GM21619 (cell line): ENCODE data around the gene DCUN1D3.
"Not testable (repeated sequence)": the region's sequence is repeated elsewhere in the genome, so short reads cannot be mapped to it uniquely, and the experiment has no call there.

Experiments
- ATAC-seq: cut with Tn5 transposase; IDR thresholded peaks from one replicate; pipeline ENCODE4 v1.9.1; 2021; ENCODE audit not compliant: unreplicated experiment

DCUN1D3 gene, protein sequence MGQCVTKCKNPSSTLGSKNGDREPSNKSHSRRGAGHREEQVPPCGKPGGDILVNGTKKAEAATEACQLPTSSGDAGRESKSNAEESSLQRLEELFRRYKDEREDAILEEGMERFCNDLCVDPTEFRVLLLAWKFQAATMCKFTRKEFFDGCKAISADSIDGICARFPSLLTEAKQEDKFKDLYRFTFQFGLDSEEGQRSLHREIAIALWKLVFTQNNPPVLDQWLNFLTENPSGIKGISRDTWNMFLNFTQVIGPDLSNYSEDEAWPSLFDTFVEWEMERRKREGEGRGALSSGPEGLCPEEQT

DNA sequence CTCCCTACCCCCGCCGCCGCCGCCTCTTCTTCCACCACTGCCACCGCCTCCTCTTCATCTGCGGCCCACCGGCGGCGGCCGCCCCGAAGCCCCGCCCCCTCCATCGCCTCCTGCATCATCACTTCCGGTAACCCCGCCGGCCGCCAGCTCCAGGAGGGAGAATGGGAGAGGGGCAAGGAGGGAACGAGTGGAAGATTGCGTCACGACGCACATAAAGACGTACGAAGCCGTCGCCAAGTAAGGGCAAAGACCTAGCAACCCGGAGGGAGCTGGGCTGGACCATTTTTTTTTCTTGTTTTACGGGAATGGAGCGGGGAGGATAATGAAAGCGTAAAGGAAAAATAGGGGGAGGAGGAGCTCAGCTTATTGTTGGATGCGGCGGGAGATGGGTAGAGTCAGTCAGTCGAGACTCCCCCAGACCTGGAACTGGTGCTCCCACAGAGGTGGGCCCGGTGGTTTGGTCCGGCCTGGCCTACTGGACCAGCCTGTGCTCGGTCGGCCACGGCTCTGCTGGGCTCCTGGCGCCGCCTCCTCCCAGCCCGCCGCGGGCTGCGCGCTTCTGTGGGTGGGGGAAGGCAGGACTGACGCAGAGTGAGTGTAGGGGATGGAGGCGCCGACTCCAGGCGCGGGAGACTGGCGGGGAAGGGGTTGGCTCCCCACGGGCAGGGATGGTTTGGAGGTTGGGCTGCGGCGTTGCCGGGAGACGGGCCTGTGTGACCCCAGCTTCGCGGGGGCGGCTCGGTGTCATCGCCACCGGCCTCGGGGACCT is at the start of gene DCUN1D3, which contains the start of gene LYRM1:
Gene DCUN1D3, minus strand, starts transcription at position 60 of the 769 bp plus-strand sequence. CDS start 37,820 bp downstream, outside the sequence.
Gene LYRM1, plus strand, starts transcription at position 473 of the 769 bp plus-strand sequence. CDS start 14,785 bp downstream, outside the sequence.
- ATAC-seq: peak; percentile 64

DNA sequence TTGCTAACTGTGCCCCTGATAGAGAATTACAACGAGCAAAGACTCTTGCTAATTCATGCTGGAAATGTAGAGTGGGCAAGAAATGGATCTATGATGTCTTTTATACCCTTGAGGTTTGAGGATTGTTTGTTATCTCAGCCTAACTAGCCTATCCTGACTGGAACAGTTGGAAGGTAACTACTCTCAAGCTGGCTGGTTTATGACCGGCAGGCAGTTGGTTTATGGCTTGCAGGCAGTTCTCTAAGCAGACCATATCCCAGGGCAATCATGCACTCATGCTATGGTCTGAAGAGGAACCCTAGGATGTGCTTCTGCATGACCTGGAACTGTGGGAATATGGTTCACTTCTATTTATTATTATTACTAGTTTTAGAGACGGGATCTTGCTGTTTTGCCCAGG is 49.5 kb upstream of the DCUN1D3 start:
- no peak for ATAC-seq

DNA sequence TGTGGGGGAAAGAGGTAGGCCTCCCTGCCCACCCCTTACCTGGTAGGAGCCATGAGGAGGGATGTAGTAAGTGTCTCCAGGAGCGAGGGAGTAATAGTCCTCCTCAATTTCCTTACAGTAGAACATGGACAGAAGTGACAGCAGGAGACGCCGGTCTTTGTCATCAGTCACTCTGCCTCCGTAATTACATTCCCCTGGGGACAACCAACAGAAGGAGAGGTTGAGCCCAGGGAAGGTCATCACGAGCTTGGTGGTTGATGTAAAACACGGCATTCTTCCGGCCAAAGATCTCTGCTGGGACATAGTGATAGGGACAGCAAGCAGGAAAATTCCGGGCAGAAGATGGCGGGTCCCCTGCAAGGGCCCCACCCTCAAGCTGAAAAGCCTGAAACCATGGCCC is 48.3 kb upstream of the DCUN1D3 start:
- no peak for ATAC-seq

DNA sequence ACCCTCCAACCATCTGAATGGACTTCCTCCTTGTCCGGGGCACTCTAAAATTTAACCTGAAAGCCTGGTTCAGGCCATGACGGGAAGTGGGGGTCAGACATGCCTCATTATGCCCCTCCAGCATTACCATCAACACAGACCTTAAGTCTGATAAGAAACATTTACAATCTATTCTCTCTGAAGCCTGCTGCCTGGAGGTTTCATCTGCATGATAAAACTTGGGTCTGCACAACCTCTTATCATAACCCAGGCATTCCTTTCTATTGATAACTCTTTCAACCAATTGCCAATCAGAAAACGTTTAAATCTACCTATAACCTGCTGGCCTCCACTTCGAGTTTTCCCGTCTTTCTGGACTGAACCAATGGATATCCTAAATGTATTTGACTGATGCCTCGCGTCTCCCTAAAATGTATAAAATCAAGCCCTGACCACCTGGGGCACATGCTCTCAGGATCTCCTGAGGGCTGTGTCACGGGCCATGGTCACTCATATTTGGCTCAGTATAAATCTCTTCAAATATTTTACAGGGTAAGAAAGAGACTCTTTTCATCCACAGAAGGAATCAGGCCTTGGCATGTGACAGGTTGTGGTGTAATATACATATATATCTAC is 46.0 kb upstream of the DCUN1D3 start:
- ATAC-seq: no peak

DNA sequence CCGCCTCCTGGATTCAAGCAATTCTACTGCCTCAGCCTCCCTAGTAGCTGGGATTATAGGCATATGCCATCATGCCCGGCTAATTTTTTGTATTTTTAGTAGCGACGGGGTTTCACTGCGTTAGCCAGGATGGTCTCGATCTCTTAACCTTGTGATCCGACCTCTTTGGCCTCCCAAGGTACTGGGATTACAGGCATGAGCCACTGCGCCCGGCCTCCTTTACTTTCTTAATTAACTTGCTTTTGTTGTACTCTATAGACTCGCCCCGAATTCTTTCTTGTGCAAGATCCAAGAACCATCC is 45.4 kb upstream of the DCUN1D3 start:
- ATAC-seq: not testable (repeated sequence)

DNA sequence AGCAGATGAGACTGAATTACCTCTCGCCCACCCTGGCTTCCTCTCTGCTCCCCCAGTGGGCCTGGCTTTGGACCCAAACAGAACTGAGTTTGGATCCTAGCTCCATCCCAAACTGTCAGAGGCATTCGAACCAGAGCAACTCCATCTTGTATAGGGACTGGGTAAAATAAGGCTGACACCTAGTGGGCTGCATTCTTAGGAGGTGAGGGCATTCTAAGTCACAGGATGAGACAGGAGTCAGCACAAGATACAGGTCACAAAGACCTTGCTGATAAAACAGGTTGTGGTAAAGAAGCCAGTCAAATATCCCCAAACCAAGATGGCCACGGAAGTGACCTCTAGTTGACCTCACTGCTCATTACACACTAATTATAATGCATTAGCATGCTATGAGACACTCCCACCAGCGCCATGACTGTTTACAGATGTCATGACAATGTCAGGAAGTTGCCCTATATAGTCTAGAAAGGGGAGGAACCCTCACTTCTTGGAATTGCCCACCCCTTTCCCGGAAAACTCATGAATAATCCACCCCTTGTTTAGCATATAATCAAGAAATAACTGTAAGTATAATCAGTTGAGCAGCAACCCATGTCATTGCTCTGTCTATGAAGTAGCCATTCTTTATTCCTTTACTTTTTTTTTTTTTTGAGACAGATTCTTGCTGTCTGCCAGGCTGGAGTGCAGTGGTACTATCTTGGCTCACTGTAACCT is 44.9 kb upstream of the DCUN1D3 start:
- ATAC-seq: no peak

DNA sequence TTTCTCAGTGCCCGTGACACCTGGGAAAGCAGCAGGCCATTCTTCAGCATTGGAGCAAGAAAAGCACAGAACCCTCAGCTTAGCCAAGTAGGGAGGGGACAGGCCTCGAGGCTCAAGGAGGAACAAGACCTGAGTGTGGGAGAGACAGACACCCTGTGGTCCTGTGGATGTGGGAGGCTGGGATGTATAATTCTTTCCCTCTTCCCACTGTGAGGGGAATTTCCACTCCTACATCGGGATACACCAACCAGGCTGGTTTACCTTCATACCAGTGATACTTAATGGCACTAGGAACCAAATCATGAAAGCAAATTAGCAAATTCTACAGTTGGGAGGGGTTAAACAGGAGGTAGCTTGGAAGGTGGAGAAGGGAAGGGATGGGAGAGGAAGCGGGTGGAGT is 42.1 kb upstream of the DCUN1D3 start:
- ATAC-seq: no peak

DNA sequence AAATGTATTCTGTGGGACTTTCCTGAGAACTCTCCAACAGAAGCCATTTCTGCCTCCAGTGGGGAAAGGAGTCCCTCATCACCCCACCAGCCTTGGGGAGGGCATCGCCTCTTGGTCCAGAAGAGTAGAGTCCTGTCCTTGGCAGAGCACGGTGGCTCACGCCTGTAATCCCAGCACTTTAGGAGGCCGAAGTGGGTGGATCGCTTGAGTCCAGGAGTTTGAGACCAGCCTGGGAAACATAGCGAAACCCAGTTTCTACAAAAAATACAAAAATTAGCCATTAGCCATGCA is 41.4 kb upstream of the DCUN1D3 start:
- no peak for ATAC-seq

DNA sequence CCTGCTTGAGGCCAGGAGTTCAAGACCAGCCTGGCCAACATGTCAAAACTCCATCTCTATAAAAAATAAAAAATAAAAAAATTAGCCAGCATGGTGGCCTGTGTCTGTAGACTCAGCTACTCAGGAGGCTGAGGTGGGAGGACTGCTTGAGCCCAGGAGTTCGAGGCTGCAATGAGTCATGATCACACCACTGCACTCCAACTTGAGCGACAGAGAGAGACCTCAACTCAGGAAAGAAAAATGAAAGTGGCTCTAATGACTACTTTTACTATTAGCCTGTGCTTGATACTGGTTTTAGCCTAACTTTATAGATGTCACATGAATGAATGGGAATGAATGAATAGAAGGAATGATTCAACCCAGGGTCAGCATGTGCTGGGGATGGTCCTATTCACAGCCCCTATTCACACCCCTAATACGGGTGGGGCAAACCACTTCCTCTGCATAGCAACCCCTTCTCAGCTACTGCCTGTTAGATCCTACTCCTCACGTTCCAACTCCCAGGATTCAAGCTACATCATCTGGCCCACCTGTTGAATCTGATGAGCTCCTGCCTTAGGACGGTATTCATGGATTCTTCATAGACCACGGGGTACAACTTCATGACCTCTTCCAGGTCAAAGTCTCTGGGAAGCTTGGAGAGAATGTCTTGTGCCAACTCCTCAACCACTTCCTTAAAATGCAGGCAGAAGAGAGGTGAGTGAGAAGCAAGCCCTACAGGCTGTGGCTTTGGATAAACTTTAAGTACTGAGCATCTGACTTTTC is 40.9 kb upstream of the DCUN1D3 start:
- ATAC-seq: no peak

DNA sequence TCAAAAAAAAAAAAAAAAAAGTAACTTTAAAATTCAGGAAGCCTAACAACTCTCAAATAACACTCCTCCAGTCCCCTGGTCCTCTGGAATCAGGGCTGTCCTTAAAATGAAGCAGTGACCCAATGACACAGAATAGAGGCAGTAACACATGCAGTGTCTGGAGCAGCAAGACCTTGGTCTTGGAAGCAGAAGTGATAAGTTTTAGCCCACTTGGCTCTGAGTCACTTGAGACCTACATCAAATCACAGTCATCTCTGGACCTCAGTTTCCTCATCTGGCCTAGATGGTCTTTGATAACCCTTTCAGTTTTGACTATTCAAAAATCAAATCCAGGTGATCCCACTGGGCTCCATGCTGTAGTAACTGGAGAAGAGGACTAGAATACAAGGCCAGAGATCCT is 39.5 kb upstream of the DCUN1D3 start:
- ATAC-seq: no peak

DNA sequence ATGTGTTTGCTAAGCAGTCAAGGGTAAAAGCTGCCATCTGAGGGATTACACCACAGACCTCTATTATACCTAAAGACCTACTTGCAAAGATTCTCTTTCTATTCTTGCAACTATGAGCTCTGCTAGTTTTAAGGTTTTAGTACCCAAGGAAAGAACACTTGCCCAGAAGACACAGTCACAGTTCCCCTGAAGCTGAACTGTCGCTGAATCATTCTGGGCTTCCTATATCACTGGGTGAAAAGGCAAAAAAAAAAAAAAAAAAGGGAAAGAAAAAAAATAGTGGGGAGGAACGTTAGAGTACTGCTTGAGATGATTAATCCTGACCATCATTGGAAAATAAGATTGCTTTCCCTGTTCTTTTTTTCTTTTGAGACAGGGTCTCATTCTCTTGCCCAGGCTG is 38.3 kb upstream of the DCUN1D3 start:
- ATAC-seq: no peak

DNA sequence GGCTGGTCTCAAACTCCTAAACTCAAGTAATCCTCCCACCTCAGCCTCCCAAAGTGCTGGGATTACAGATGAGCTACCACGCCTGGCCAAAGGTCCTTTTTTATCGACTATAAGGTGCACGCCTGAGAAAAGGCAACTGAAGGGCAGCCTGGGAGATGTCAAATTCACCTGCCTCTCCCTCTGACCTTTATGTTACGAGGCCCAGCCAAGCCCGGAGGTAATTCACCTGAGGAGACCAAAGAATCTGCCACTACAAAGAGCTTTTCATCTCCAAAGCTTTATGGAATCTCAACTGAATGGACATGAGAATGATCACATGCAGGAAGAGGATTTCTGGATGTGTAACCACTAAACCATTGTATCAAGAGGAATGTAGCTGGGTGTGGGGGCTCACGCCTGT is 37.6 kb upstream of the DCUN1D3 start:
- no peak for ATAC-seq

DNA sequence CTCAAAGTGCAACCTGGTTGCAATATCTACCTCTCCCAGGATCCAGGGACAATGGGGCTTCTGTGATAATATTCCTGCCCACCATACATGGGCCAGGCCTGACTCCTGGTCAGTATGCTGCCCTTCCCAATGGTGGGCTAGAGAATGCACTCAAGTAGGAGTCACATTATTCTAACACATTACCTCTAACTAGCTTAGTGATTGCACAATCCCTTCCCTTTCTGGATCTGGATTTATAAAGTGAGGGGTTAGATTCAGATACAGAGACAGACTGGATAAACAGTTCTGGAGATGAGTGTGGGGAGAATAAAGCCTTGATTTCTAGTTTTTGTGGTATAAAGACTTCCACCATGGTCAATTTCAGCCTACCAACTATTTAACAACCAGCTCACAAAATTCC is 33.4 kb upstream of the DCUN1D3 start:
- ATAC-seq: no peak

DNA sequence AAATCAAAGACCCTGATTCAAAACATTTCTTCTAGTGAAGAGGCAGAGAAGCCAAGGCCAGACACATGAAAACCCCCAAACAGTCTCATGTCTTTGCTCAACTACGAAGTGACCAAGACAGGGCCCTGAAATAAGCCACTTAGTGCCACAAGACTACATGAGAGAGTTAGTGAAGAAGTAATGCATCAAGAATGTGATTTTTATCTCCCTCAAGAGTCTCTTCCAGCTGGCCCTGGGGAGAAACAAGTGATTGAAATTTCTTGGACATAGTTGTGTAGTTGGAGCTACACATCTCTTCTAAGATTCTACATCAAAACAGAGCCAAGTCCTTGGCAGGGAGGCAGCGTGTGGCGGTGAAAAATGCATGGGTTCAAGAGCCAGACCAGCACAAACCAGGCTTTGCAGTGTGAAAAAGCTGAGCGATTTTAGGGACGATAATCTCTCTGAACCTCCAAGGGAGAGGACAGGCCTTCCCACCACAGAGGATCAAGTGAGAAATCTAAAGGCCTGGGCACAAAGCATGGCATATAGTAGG is 31.0 kb upstream of the DCUN1D3 start:
- ATAC-seq: no peak

DNA sequence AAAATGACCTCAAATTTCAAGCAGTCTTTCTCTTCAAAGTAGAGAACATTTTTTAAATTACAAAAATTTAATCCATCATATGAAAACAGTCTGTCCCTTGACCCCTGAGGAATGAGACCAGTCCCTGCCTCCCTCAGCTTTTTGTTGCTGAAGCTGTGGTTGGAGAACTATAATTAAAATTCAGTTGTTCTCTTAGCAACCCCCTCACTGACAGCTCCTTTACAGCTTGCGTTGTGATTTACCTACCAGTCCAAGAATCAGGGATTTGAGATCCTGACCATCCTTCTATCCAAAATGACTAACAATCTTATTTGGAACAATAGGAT is 30.2 kb upstream of the DCUN1D3 start:
- ATAC-seq: no peak

DNA sequence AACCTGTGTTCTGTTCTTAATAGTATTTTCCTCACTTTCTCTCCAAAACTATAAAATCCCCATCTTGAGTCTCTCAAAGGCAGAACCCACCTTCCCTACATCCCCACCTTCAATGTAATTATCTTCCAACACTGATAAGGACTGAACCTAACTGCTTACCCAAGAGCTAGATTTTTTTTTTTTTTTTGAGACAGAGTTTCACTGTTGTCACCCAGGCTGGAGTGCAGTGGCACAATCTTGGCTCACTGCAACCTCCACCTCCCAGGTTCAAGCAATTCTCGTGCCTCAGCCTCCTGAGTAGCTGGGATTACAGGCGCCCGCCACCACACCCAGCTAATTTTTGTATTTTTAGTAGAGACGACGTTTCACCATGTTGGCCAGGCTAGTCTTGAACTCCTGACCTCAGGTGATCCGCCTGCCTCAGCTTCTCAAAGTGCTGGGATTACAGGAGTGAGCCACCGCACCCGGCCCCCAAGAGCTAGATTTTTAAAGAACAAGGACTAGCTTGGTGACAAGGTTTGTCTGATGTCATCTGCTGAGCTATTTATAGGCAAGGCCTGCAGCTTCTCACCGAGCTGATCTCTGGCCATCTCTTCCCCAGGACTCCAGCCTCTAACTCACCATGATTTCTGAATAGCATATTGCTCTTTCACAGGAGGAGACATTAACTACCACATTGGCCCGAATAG is 29.7 kb upstream of the DCUN1D3 start:
- ATAC-seq: not testable (repeated sequence)

DNA sequence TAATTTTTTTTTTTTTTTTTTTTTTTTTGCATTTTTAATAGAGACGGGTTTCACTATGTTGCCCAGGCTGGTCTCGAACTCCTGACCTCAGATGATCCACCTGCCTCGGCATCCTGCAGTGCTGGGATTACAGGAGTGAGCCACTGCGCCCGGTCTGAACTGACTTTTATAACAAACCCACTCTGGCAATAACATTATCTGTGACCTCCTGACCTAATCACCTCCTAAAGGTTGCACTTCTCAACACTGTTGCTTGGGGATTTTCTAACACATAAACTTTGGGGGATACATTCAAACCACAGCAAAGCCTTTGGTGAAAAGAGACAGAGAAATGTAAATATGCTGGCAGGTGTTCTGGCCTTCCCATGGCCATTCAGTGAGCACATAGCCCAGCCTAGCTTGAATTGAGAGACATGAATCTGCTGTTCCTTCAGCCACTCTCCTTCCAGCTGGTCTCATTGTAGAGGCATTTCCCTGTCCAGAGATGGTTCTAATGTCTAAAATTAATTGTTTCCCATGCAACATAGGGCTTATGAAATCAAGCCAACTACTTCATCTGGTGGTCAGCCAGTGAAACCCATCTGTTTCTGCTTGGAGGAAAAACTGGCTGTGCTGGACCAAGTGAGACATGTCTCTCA is 28.7 kb upstream of the DCUN1D3 start:
- ATAC-seq: no peak

DNA sequence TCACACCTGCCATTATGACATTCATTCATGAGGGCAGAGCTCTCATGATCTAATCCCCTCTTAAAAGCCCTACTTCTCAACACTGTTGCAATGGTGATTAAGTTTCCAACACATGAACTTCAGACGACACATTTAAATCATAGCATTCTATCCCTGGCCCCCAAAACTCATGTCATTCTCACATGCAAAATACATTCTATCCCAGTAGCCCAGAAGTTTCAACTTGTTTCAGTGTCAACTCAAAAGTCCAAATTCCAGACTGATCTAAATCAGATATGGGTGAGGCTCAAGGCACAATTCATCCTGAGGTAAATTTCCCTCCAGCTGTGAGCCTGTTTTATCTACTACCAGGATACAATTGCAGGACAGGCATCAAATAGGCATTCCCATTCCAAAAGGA is 25.6 kb upstream of the DCUN1D3 start:
- no peak for ATAC-seq

DNA sequence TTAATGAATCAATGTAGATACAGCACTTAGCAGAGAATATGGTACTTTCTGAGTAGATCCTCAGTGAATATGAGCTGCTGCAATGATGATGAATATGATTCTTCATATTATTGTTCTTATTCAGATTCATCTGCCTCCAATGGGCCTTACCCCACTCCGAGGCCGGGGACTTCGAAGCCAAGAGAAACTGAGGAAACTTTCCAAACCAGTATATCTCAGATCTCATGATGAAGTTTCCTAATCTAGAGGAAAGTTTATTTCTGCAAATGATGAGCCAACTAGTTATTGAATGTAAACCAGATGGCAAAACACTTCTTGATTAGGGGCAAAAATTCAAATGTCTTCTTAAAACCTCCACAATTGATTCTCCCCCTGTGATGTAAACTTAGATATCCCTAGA is 23.7 kb upstream of the DCUN1D3 start:
- ATAC-seq: no peak

DNA sequence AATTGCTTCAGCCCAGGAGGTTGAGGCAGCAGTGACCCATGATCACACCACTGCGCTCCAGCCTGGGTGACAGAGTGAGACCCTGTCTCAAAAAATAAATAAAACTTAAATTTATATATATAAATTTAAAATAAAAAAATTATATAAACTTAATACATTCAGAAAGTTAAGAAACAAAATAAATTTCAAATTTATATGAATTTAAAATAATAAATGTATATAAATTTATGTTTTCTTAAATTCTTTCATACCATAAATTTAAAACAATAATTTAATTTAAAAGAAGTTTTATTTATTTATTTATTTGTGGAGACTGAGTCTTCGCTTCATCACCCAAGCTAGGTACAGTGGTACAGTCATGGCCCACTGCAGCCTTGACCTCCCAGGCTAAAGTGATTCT is 20.6 kb upstream of the DCUN1D3 start:
- ATAC-seq: no peak
